ENCODE data around the gene FHDC1.

FHDC1 gene

DNA sequence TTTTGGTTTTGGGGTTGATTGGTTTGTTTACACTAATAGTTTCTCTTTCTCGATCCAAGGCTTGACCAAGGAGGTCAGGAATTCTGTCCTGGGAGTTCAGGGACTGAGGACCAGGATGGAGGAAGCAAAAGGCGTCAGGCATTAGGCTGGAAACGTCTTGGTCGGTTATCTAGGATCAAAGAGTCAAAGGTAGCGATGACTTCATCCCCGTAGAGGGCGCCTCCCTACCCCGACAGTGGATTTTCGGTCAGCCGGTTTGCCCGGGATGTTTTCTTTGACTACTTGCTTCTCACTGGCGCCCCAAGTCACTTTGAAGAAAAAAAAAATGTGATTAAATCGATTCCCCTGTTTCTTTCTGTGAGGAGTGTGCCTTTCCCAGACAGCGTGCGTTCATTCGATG, 980 bp upstream of the FHDC1 start:
- no peak for DNase-seq (ENCODE audit: low read depth in 2 of 2)

- no peak for DNase-seq (ENCODE audit: low read depth in 2 of 2)
These were observed 568 bp downstream of the FHDC1 start for GRCh38 chr4:152936446-152937335.

DNA sequence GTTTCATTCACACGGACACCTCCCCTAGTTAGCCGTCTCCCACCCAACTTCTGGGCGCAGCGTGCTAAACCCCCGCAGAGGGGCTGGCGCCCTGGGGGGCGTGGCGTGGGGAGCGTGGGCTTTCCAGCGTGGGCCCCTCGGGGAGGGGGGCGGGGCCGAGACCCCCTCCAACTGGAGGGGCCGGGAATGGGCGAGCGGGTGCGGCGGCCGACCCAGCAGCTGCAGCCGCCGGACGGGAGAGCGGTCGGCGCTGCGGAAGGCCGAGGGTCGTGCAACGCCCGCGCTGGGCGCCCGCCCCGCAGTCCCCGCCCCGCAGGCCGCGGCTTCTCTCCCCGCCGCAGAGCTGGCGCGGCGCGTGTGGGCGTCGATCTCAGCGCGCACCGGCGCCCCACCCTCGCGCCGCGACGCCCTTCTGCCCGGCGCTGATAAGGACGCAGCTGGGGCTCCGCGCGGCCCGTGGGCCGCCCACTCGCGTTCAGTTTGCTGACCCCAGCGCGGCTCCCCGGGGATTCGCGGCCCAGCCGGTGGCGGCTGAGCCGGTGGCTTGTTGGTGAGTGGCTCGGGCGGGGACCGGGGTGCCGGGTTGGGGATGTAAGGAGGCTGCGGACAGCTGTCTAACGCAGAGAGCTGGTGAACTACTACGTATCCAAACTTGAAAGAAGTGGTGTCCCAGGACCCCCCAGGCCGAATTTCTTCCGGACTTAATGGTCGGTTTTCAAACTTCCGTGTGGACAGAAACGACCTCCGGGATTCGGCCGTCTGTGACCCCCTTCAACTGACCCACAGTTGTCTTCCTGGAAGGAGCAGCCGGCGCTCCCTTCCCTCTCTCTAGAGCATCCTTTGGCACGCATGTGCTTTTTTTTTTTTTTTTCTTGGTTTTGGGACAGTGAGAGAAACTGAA, 1.5 kb downstream of the FHDC1 start:
- no peak for DNase-seq (ENCODE audit: low read depth in 2 of 2)

DNA sequence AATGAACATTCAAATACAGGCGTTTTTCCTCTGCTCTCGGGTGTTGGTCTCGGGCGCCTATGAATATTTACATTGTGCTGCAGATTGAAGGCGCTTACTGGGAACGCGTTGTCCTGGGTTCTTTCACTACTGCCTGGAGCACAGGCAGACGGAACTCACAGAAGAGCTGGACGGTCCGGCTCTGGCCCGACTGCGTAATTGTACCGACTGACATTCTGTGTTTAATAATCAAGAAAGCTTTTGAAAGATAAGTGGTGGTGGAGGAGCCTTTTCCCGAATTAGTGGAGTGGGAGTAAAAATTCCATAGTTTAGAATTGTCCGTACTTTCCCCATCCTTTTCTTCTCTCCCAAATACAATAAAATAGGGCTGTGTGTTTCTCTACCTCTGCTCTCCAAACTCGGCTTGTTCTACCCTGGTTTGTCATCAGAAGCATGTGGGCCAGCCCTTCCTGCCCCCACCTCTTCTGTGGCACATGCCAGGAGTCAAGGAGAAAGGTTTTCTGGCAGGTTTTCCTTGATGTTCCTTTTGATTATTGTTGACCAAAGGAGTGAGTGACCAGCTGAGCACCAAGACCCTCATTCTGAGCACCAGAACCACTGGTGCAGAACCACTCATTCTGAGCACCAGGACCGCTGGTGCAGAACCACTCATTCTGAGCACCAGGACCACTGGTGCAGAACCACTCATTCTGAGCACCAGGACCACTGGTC, 2.3 kb downstream of the FHDC1 start:
- DNase-seq (ENCODE audit: low read depth in 2 of 2) = no peak

DNA sequence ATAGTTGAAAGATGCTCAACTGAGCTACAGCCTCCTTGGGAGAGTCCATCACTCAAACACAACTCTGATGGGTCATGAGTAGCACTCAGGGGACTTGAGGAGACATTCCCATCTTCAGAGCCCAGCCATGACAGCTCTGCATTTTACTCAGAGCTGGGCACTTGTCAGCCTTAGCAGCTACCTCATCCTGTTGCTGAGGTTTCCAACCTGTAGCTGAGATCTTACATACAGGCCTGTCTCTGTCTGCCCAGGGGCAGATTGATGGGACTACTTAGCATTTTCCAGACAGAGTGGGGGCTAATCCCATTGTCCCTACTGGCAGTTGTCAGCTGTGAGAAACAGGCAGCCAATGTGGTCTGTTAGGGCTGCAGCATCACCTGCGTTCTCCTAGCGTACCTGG, 3.5 kb downstream of the FHDC1 start:
- no peak for DNase-seq (ENCODE audit: low read depth in 2 of 2)

DNA sequence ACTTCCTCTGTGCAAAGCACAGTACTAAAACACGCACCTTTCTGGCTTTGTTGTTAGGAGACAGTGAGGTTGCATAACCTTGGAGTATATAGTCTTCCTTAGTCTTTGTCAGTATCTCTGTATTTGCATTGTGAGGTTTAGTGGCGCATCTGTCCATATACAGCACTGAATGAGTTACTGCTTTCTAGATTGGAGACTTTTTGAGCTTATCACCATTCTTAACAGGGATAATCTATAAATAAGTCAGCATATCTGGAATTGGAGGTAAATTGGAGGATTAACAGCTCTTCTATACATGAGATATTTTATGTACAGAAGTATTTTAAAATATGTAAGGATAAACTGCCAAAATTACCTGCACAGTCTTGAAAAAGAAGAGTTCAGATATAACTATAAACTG, 4.3 kb downstream of the FHDC1 start:
- no peak for DNase-seq (ENCODE audit: low read depth in 2 of 2)

DNA sequence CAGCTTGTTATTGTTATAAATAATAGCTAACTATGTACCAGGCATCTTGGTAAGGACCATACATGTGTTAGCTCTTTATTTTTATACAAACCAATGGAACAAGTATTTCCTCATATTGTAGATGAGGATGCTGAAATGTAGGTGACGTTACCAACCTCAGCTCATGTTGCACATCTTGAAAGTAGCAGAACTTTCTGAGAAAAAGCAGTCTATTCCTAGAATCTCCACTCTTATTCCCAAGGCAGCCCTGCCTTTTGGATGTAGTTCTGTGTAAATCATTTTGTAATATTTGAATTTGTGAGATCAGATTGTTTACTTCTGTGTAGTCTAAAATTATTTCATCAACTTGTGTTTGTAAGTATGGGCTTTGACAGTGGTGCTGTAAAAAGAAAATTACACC, 5.3 kb downstream of the FHDC1 start:
- DNase-seq (ENCODE audit: low read depth in 2 of 2) = no peak

- DNase-seq (ENCODE audit: low read depth in 2 of 2) = no peak
These were observed 6.2 kb downstream of the FHDC1 start for GRCh38 chr4:152942346-152942745.

DNA sequence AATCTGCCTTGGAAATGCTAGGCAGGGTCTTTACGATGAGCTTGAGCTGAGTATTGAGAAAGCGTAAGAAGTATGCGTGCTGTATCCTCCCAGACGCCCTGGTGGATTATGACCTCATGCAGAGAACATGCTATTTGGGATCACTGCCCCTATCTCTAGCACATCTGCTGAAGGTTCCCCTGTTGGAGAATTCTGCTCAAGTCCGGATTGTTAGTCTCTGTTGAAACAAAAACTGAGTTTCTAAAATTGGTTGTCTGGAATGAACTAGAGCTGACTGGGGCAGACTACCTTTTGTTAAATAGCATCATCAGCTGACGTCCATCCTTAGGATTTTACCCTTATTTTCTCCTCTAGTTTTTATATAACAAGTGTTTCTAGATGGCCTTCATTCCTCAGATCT, 7.5 kb downstream of the FHDC1 start:
- DNase-seq (ENCODE audit: low read depth in 2 of 2) = no peak

DNA sequence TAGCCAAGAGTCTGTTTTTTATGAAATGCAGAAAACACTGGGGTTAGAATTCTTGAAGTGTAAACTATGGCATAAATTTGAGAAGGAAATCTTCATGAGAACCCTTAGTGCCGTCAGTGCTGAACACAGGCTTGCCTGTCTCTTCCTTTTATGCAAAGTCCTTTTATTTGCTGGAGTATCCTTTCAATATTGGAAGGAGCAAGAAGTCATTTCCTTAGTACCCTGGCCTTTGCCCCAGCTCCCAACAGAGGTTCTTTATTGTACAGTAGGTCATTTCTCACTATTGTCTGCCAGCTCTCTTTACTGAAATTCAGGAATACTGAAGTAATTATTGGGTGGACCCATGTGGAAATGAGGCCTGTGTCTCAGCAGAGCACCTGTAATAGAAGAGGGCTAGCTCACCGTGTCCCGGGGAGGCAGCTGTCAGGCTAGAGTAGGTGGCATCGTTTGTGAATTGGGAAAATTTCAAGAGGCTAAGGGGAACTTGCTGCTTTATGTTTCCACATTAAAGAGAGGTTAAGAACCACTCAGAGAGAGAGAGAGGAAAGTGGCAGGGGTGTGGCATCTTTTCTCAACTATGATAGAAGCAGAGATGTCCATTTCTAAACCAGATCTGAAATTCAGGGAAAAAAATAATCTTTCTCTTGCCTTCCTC, 8.7 kb downstream of the FHDC1 start:
- DNase-seq (ENCODE audit: low read depth in 2 of 2) = no peak

- no peak for DNase-seq (ENCODE audit: low read depth in 2 of 2)
These were observed 9.5 kb downstream of the FHDC1 start for GRCh38 chr4:152945639-152946038.

- DNase-seq (ENCODE audit: low read depth in 2 of 2) = no peak
These were observed 10.3 kb downstream of the FHDC1 start for GRCh38 chr4:152946446-152946845.

DNA sequence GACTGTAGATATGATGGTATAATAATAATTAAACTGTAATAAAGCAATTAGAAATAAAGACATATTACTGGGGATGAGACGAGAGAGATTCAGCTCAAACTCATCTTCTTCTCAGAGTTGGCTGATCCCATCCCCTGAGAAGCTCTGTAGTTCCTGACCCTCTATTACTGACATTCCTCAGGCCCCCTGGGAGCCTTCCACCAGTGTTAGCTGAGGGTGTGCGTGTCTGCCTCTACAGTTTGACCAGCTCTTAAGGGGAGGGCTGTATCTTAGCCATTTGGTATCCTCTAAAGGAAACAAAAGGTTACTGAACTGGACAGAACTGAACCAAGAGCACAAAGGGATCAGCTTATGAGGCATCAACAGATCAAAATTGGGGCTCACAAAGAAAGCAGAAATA, 11.2 kb downstream of the FHDC1 start:
- no peak for DNase-seq (ENCODE audit: low read depth in 2 of 2)

DNA sequence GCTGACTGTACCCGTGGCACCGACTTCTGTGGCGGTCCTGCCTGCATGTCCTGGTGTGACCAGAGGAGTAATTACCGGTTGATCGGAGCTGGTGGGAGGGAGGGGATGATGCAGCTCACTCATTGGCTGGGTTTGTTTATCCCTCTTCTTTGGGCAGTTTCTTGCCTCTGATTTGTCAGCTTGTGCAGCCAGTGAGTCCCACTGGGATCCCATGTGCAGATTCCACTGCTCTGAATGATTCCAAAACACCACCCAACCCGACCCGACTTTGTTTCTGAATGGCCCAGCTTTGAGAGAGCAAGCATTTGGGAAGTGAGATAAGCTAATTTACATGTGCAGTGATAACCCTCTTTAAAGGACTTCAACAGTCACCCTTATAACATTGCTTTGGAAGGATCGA, 13.8 kb downstream of the FHDC1 start:
- DNase-seq (ENCODE audit: low read depth in 2 of 2) = no peak

- no peak for DNase-seq (ENCODE audit: low read depth in 2 of 2)
These were observed 14.5 kb downstream of the FHDC1 start for GRCh38 chr4:152950402-152951274.

- no peak for DNase-seq (ENCODE audit: low read depth in 2 of 2)
These were observed 15.2 kb downstream of the FHDC1 start for GRCh38 chr4:152951348-152951747.

DNA sequence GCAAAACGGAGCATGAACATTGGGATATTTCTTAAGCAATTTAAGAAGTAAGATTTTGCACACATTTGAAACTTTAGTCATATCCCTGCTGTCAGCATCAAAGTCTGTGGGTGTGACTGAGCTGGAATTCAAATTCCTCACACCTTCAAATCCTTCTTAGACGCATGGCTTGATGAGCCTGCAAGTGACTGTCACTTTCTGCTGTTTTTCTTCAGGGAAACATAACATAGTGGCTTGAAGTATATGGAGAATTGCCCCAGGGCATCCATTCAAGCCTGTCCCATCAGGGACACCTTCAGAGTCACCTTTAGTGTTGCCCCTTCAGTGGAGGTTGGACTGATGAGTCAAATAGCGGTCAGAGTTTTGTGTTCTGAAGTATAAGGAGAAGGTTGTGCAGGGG, 17.4 kb downstream of the FHDC1 start:
- DNase-seq (ENCODE audit: low read depth in 2 of 2) = no peak

GRCh38 chr4:152954741-152955140, 18.6 kb downstream of the FHDC1 start:
- no peak for DNase-seq (ENCODE audit: low read depth in 2 of 2)

GRCh38 chr4:152956147-152956546, 20.0 kb downstream of the FHDC1 start:
- no peak for DNase-seq (ENCODE audit: low read depth in 2 of 2)

GRCh38 chr4:152956650-152957436, 20.7 kb downstream of the FHDC1 start:
- no peak for DNase-seq (ENCODE audit: low read depth in 2 of 2)
